ENCODE data around the gene GOLPH3.
A peak's percentile ranks its signal among the peaks of the same experiment; 100 is the strongest.

GOLPH3 gene

GRCh38 chr5:32170303-32171151 is 3.6 kb downstream of the GOLPH3 start:
- no peak for TF ChIP-seq CTCF (conservative IDR thresholded peaks at IDR 0.05; ENCODE audit: low read length)
- TF ChIP-seq EZH2phosphoT487 (IDR thresholded peaks at IDR 0.05; ENCODE audit: borderline replicate concordance), result no peak
- H3K4me2 ChIP-seq (ENCODE audit: low read depth, low read length, poor library complexity, severe bottlenecking), result peak overlapping the region; percentile 83
- H3K79me2 ChIP-seq (ENCODE audit: insufficient read depth, low read length), result peaks cover 85% of the 10 kb centered on the region
- peak overlapping the region; percentile 98 for H3K4me3 ChIP-seq (ENCODE audit: low read length, poor library complexity, severe bottlenecking)
- no peak overlapping the region for H2AFZ ChIP-seq (ENCODE audit: low read length)
- no peaks in the 10 kb centered on the region for H3K9me2 ChIP-seq (replicated peaks; ENCODE audit: low read depth, low read length)
- H3K9ac ChIP-seq (ENCODE audit: low read depth, low read length, poor library complexity, severe bottlenecking), result peak overlapping the region; percentile 68
- peaks cover 19% of the 10 kb centered on the region; the same call in 1 of the 2 replicates for H3K36me3 ChIP-seq (ENCODE audit: insufficient read depth, low read length)
- peaks cover 52% of the 10 kb centered on the region for H3K4me1 ChIP-seq (ENCODE audit: insufficient read depth, low read length, poor library complexity, severe bottlenecking)
- no peaks in the 10 kb centered on the region for H3F3A ChIP-seq (ENCODE audit: low read depth)
- peaks cover 74% of the 10 kb centered on the region for H4K20me1 ChIP-seq (ENCODE audit: insufficient read depth, low read length, poor library complexity, severe bottlenecking)
- H3K27me3 ChIP-seq (ENCODE audit: insufficient read depth, low read length, poor library complexity, severe bottlenecking), result no peaks in the 10 kb centered on the region
- H3K9me3 ChIP-seq (ENCODE audit: insufficient read depth, low read depth, low read length), result no peaks in the 10 kb centered on the region

- Histone ChIP-seq H3F3A (ENCODE audit: low read depth) (no peaks in the 10 kb centered on the region), H3K4me1 (ENCODE audit: insufficient read depth, low read length, poor library complexity, severe bottlenecking) (peaks cover 53% of the 10 kb centered on the region), H3K36me3 (ENCODE audit: insufficient read depth, low read length) (peaks cover 24% of the 10 kb centered on the region; the same call in 1 of the 2 replicates), H3K9ac (ENCODE audit: low read depth, low read length, poor library complexity, severe bottlenecking) (no peak overlapping the region), H3K27me3 (ENCODE audit: insufficient read depth, low read length, poor library complexity, severe bottlenecking) (no peaks in the 10 kb centered on the region), H4K20me1 (ENCODE audit: insufficient read depth, low read length, poor library complexity, severe bottlenecking) (peaks cover 86% of the 10 kb centered on the region), H3K9me3 (ENCODE audit: insufficient read depth, low read depth, low read length) (no peaks in the 10 kb centered on the region), H2AFZ (ENCODE audit: low read length) (no peak overlapping the region), H3K4me2 (ENCODE audit: low read depth, low read length, poor library complexity, severe bottlenecking) (peak overlapping the region; percentile 83), H3K79me2 (ENCODE audit: insufficient read depth, low read length) (peaks cover 98% of the 10 kb centered on the region), H3K4me3 (ENCODE audit: low read length, poor library complexity, severe bottlenecking) (peak overlapping the region; percentile 98), H3K9me2 (replicated peaks; ENCODE audit: low read depth, low read length) (no peaks in the 10 kb centered on the region)
- TF ChIP-seq EZH2phosphoT487 (IDR thresholded peaks at IDR 0.05; ENCODE audit: borderline replicate concordance) (no peak), CTCF (conservative IDR thresholded peaks at IDR 0.05; ENCODE audit: low read length) (no peak)
These were observed 5.6 kb downstream of the GOLPH3 start for GRCh38 chr5:32168460-32169033.

GRCh38 chr5:32165597-32165996 is 8.5 kb downstream of the GOLPH3 start:
- Histone ChIP-seq H3K36me3 (ENCODE audit: insufficient read depth, low read length) (peaks cover 20% of the 10 kb centered on the region; the same call in 1 of the 2 replicates), H3K4me2 (ENCODE audit: low read depth, low read length, poor library complexity, severe bottlenecking) (peak overlapping the region; percentile 25), H3K9ac (ENCODE audit: low read depth, low read length, poor library complexity, severe bottlenecking) (no peak overlapping the region), H4K20me1 (ENCODE audit: insufficient read depth, low read length, poor library complexity, severe bottlenecking) (peaks cover 72% of the 10 kb centered on the region), H3K4me1 (ENCODE audit: insufficient read depth, low read length, poor library complexity, severe bottlenecking) (peaks cover 42% of the 10 kb centered on the region), H3K9me2 (replicated peaks; ENCODE audit: low read depth, low read length) (no peaks in the 10 kb centered on the region), H2AFZ (ENCODE audit: low read length) (no peak overlapping the region), H3K27me3 (ENCODE audit: insufficient read depth, low read length, poor library complexity, severe bottlenecking) (no peaks in the 10 kb centered on the region), H3K9me3 (ENCODE audit: insufficient read depth, low read depth, low read length) (no peaks in the 10 kb centered on the region), H3K4me3 (ENCODE audit: low read length, poor library complexity, severe bottlenecking) (no peak overlapping the region), H3F3A (ENCODE audit: low read depth) (no peaks in the 10 kb centered on the region), H3K79me2 (ENCODE audit: insufficient read depth, low read length) (peaks cover 96% of the 10 kb centered on the region)
- TF ChIP-seq EZH2phosphoT487 (IDR thresholded peaks at IDR 0.05; ENCODE audit: borderline replicate concordance), result no peak

All from Loucy (cell line).